Measurements from ENCODE around the gene HILPDA.

The HILPDA gene, protein sequence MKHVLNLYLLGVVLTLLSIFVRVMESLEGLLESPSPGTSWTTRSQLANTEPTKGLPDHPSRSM

DNA sequence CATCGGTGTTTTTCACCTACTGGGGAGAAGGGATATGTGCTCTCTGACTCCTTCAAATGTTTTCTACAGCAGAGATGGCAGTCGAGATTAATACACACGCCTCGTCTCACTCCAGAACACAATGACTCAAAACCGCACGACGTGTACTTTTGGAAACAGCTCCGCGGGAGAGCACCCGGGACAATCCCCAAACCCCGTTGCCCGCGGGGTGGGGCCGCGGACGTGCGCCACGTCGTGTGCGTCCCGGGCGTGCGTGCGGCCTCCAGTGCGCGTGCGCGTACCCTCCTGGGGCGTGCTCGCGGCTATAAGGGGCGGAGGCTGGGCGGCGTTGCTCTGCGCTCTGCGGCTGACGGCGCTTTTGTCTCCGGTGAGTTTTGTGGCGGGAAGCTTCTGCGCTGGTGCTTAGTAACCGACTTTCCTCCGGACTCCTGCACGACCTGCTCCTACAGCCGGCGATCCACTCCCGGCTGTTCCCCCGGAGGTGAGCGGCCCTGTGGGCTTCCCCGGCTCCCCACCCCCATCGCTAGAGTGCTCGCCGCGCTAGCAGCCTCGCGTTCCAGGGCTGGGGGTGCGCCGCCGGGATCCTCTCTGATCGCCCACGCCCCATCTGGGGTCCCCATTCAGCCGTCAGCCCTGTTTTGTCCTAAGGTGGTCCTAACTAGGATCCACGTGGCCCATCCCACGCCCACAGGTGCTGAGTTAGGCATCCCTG, at the start of gene HILPDA:
HILPDA (plus strand) TSS at position 336 of the 712 bp plus-strand sequence. CDS start 1,391 bp downstream, outside the sequence.
- TF ChIP-seq CREB1 (IDR thresholded peaks at IDR 0.05; ENCODE audit: low read depth): no peak
- TF ChIP-seq EP300 (IDR thresholded peaks at IDR 0.05; ENCODE audit: borderline replicate concordance): no peak; the same call in 1 of the 2 replicates
- no peak for TF ChIP-seq FOXM1 (IDR thresholded peaks at IDR 0.05; ENCODE audit: borderline replicate concordance, low read depth)
- no peak for TF ChIP-seq CEBPB (IDR thresholded peaks at IDR 0.05)
- TF ChIP-seq NFIC (IDR thresholded peaks at IDR 0.05): no peak
- TF ChIP-seq TEAD4 (IDR thresholded peaks at IDR 0.05): no peak; the same call in 1 of the 2 replicates
- peak; percentile 85 for TF ChIP-seq TAF1 (IDR thresholded peaks at IDR 0.05; ENCODE audit: low read depth)
- no peak; the same call in 1 of the 2 replicates for TF ChIP-seq YY1 (IDR thresholded peaks at IDR 0.05; ENCODE audit: low read depth)
- no peak for TF ChIP-seq RAD21 (IDR thresholded peaks at IDR 0.05; ENCODE audit: low read depth)
- TF ChIP-seq, protein P1, sequence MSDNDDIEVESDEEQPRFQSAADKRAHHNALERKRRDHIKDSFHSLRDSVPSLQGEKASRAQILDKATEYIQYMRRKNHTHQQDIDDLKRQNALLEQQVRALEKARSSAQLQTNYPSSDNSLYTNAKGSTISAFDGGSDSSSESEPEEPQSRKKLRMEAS (IDR thresholded peaks at IDR 0.05): peak; percentile 77
- peak; percentile 38; the same call in 1 of the 2 replicates for TF ChIP-seq TCF12 (IDR thresholded peaks at IDR 0.05; ENCODE audit: low read depth)
- TF ChIP-seq ZBTB7A (IDR thresholded peaks at IDR 0.05; ENCODE audit: low read depth): peak; percentile 76; the same call in 1 of the 2 replicates
- TF ChIP-seq EGR1 (IDR thresholded peaks at IDR 0.05): no peak
- TF ChIP-seq, protein P2, sequence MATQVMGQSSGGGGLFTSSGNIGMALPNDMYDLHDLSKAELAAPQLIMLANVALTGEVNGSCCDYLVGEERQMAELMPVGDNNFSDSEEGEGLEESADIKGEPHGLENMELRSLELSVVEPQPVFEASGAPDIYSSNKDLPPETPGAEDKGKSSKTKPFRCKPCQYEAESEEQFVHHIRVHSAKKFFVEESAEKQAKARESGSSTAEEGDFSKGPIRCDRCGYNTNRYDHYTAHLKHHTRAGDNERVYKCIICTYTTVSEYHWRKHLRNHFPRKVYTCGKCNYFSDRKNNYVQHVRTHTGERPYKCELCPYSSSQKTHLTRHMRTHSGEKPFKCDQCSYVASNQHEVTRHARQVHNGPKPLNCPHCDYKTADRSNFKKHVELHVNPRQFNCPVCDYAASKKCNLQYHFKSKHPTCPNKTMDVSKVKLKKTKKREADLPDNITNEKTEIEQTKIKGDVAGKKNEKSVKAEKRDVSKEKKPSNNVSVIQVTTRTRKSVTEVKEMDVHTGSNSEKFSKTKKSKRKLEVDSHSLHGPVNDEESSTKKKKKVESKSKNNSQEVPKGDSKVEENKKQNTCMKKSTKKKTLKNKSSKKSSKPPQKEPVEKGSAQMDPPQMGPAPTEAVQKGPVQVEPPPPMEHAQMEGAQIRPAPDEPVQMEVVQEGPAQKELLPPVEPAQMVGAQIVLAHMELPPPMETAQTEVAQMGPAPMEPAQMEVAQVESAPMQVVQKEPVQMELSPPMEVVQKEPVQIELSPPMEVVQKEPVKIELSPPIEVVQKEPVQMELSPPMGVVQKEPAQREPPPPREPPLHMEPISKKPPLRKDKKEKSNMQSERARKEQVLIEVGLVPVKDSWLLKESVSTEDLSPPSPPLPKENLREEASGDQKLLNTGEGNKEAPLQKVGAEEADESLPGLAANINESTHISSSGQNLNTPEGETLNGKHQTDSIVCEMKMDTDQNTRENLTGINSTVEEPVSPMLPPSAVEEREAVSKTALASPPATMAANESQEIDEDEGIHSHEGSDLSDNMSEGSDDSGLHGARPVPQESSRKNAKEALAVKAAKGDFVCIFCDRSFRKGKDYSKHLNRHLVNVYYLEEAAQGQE (IDR thresholded peaks at IDR 0.05; ENCODE audit: low read depth): no peak
- TF ChIP-seq, protein P3, sequence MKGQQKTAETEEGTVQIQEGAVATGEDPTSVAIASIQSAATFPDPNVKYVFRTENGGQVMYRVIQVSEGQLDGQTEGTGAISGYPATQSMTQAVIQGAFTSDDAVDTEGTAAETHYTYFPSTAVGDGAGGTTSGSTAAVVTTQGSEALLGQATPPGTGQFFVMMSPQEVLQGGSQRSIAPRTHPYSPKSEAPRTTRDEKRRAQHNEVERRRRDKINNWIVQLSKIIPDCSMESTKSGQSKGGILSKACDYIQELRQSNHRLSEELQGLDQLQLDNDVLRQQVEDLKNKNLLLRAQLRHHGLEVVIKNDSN (IDR thresholded peaks at IDR 0.05): no peak

DNA sequence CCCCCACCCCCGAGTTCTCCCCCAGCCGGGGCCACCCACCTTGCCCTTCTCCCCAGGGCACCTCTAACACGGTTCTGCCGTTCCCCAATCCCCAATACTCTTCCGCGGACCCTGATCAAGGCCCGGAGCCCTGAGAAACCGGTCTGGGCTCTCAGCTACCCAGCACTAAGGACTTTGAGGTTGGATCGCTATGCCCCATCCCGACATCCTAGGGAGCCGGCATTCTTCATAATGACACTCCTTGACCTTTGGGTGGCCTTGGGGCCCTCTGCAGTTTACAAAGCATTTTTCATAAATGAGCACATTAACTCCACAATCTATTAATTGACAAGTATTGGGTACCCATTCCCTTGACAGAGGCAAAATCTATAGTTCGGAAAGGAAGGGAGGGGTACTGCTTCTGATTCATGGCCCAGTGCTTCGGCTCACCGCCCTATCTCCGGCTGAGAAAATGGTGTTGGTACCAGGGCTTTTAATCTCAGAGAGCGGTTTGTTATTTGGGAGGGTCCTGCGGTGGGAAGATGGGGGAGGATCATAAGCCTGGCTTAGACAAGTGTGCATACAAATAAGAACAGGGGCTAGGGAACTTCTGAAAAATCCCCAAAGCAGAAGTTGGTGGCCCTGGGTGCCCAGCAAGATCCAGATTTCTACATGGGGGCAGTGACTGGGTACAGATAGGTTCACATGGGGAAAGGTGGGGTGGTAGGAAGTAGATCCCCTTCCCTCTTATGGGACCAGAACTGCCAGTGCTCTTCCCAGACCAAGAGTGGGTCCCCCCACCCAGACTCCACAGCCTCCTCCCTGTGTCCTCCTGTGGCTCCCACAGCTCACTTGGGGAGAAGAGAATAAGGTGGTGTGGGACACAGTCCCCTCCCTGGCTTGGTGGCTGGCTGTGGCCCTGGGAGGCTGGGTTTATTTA, 49.1 kb upstream of the HILPDA start:
- no peak for TF ChIP-seq TEAD4 (IDR thresholded peaks at IDR 0.05)
- TF ChIP-seq EP300 (IDR thresholded peaks at IDR 0.05; ENCODE audit: borderline replicate concordance): no peak
- no peak for TF ChIP-seq YY1 (IDR thresholded peaks at IDR 0.05; ENCODE audit: low read depth)
- TF ChIP-seq, protein P3 (IDR thresholded peaks at IDR 0.05): no peak
- TF ChIP-seq ZBTB7A (IDR thresholded peaks at IDR 0.05; ENCODE audit: low read depth): no peak
- TF ChIP-seq CREB1 (IDR thresholded peaks at IDR 0.05; ENCODE audit: low read depth): no peak
- no peak for TF ChIP-seq TAF1 (IDR thresholded peaks at IDR 0.05; ENCODE audit: low read depth)

DNA sequence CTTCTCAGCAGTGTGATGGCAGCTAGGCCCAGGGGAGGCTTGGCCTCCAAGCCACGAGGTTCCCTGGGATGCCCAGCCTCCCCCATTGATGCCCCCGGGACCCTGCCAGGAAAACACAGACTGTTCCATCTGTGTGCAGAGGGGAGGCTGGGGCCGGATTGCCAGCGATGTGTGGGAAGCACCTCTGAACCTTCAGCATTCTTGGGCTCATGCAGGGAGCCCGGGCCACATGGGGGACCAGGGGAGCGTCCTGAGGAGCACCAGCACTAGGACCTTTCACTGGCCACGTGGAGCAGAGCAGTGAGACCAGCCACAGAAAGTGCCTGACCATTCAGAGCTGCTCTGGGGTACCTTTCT, 48.5 kb upstream of the HILPDA start:
- TF ChIP-seq TAF1 (IDR thresholded peaks at IDR 0.05; ENCODE audit: low read depth) (no peak), TEAD4 (IDR thresholded peaks at IDR 0.05) (no peak), RAD21 (IDR thresholded peaks at IDR 0.05; ENCODE audit: low read depth) (no peak), ZBTB7A (IDR thresholded peaks at IDR 0.05; ENCODE audit: low read depth) (no peak), EP300 (IDR thresholded peaks at IDR 0.05; ENCODE audit: borderline replicate concordance) (no peak), CREB1 (IDR thresholded peaks at IDR 0.05; ENCODE audit: low read depth) (no peak), CEBPB (IDR thresholded peaks at IDR 0.05) (no peak), NFIC (IDR thresholded peaks at IDR 0.05) (no peak), FOXM1 (IDR thresholded peaks at IDR 0.05; ENCODE audit: borderline replicate concordance, low read depth) (no peak), TCF12 (IDR thresholded peaks at IDR 0.05; ENCODE audit: low read depth) (no peak), EGR1 (IDR thresholded peaks at IDR 0.05) (no peak), YY1 (IDR thresholded peaks at IDR 0.05; ENCODE audit: low read depth) (no peak)
- TF ChIP-seq, protein P3 (IDR thresholded peaks at IDR 0.05): no peak
- TF ChIP-seq, protein P1 (IDR thresholded peaks at IDR 0.05): no peak
- TF ChIP-seq, protein P2 (IDR thresholded peaks at IDR 0.05; ENCODE audit: low read depth): no peak

Data from Ishikawa (cell line).